ENCODE results near the gene ADARB1. TPM values are rescaled to one million over a fixed set of nuclear protein-coding genes. Genes with fewer than 3 reads are reported as not detected.

Gene ADARB1
- polyA plus RNA-seq, 4 donors: 1.1 to 8.3 (median 3.8) TPM

DNA sequence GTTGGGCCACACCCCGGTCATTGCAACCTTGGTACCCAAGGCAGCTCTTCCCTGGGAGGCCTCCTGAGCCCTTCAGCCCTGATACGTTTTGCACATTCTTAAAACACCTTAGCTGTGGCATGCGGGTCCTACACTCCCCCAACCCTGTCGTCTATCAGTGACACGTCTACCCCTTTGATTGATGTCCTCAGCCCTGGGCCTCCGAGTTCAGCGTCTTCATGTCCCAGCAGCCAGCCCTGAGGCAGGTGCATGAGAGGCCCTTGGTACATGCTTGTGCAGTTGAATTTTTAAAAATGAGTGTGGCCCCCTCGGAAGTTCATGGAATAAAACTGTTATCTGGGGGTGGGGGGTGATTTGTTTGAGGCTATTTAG, 38.9 kb upstream of the ADARB1 start:
- FAIRE-seq (no peak), DNase-seq (no peak)
- peaks cover 0 to 3% (median 0%) of the 10 kb centered on the region in 3 donors for H3K27me3 ChIP-seq (ENCODE audit: control insufficient read depth in 3 of 3, insufficient read depth in 3 of 3, low read length in 3 of 3)
- WGBS, 3 donors: 48 to 72% (median 57%) methylated on average over 8 of the region's 8 CpGs
- no peak overlapping the region for H3K27ac ChIP-seq (ENCODE audit: low read depth in 1 of 3, low read length in 2 of 3)
- H3K4me3 ChIP-seq (ENCODE audit: low read depth in 1 of 3, low read length in 3 of 3): no peak overlapping the region
- H3K36me3 ChIP-seq (ENCODE audit: control insufficient read depth in 3 of 3, insufficient read depth in 2 of 3, low read depth in 1 of 3, low read length in 3 of 3): no peaks in the 10 kb centered on the region
- peaks cover 0 to 9% of the 10 kb centered on the region in 2 donors for H3K9me3 ChIP-seq (ENCODE audit: control insufficient read depth in 2 of 2, insufficient read depth in 1 of 2, low read depth in 1 of 2, low read length in 1 of 2)
- H3K4me1 ChIP-seq (ENCODE audit: control insufficient read depth in 3 of 3, insufficient read depth in 2 of 3, low read depth in 1 of 3, low read length in 2 of 3): peaks cover 0 to 8% (median 4%) of the 10 kb centered on the region in 3 donors

DNA sequence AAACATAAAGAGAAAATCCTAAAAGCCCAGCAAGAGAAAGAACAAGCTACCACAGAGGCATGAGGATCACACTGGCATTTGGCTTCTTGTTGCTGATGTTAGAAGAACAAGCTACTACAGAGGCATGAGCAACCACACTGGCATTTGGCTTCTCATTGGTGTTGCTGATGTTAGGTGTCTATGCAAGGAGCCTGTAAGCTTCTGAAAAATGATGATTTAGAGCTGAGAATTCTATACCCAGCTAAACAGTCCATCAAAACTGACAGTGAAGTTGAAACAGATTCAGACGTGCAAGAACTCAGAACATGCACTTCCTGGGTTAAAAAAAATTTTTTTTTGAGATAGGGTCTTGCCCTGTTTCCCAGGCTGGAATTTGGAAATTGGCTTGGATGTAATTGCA, 37.8 kb upstream of the ADARB1 start:
- Histone ChIP-seq H3K4me1 (ENCODE audit: control insufficient read depth in 3 of 3, insufficient read depth in 2 of 3, low read depth in 1 of 3, low read length in 2 of 3) (peaks cover 0 to 4% (median 4%) of the 10 kb centered on the region in 3 donors), H3K27ac (ENCODE audit: low read depth in 1 of 3, low read length in 2 of 3) (no peak overlapping the region), H3K36me3 (ENCODE audit: control insufficient read depth in 3 of 3, insufficient read depth in 2 of 3, low read depth in 1 of 3, low read length in 3 of 3) (no peaks in the 10 kb centered on the region), H3K9me3 (ENCODE audit: control insufficient read depth in 2 of 2, insufficient read depth in 1 of 2, low read depth in 1 of 2, low read length in 1 of 2) (peaks cover 0 to 9% of the 10 kb centered on the region in 2 donors), H3K4me3 (ENCODE audit: low read depth in 1 of 3, low read length in 3 of 3) (no peak overlapping the region), H3K27me3 (ENCODE audit: control insufficient read depth in 3 of 3, insufficient read depth in 3 of 3, low read length in 3 of 3) (no peaks in the 10 kb centered on the region)
- DNase-seq: no peak
- no peak for FAIRE-seq
- 52 to 58% (median 54%) methylated on average over 1 of the region's 1 CpG for WGBS, 3 donors

DNA sequence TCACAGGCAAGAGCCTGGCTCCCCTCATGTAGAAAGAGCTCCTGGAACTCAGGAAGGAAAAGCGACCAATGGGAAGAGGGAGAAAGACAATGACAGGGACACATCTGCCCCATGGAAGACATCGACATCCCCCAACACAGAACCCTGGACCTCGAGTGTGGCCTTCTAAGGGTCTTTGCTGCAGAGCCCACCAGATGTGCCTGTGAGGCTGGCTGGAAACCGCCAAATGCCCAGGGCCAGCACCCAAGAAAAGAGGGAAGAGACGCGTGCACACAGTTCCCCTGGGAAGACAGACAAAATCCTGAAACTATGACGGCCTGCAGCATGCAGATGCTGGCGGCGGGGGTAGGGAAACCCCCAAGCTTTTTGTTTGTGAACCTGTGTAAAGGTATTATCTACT, 36.4 kb upstream of the ADARB1 start:
- FAIRE-seq: no peak
- WGBS, 3 donors: 81 to 85% (median 84%) methylated on average over 9 of the region's 9 CpGs
- no peak overlapping the region for H3K4me3 ChIP-seq (ENCODE audit: low read depth in 1 of 3, low read length in 3 of 3)

DNA sequence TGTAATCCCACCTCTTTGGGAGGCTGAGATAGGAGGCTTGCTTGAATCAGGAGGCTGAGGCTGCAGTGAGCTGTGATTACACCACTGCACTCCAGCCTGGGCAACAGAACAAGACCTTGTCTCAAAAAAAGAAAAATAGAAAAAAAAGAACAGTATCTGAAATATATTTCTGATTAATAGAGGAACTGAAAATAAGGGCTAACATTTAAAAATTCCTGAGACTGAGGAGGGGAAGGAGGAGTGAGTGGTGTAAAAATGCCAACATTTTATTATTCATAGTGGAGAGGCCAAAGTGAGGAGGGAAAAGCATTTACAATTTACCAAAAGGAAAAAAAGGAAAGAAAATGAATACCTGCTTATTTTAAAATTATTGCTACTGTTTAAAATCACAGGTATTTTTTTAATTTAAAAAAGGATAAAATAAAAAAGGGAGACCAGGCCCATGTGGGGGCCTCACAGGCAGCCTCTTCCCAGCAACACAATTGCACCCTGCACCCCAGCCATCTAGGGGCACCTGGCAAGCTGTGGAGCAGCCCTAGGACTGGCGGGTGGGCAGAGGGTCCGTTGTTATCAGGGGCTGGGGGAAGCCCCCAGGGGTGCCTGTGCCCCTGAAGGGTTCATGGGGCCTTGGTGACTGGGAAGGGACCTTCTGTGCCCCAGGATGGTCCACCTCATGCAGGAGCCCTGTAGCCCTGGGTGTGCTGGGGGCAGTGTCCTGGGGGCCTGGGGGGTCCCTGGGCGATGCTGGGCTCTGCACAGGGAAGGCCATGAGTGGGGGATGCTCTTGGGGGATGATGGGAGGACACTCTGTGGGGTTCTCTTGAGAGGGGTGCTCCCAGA, 34.8 kb upstream of the ADARB1 start:
- no peak overlapping the region for H3K27ac ChIP-seq (ENCODE audit: low read depth in 1 of 3, low read length in 2 of 3)
- FAIRE-seq (no peak), DNase-seq (no peak)
- WGBS, 3 donors: 49 to 74% (median 59%) methylated on average over 3 of the region's 3 CpGs
- peaks cover 0 to 9% of the 10 kb centered on the region in 2 donors for H3K9me3 ChIP-seq (ENCODE audit: control insufficient read depth in 2 of 2, insufficient read depth in 1 of 2, low read depth in 1 of 2, low read length in 1 of 2)
- no peaks in the 10 kb centered on the region for H3K36me3 ChIP-seq (ENCODE audit: control insufficient read depth in 3 of 3, insufficient read depth in 2 of 3, low read depth in 1 of 3, low read length in 3 of 3)
- no peaks in the 10 kb centered on the region for H3K4me1 ChIP-seq (ENCODE audit: control insufficient read depth in 3 of 3, insufficient read depth in 2 of 3, low read depth in 1 of 3, low read length in 2 of 3)
- H3K27me3 ChIP-seq (ENCODE audit: control insufficient read depth in 3 of 3, insufficient read depth in 3 of 3, low read length in 3 of 3): peaks cover 0 to 3% (median 0%) of the 10 kb centered on the region in 3 donors
- no peak overlapping the region for H3K4me3 ChIP-seq (ENCODE audit: low read depth in 1 of 3, low read length in 3 of 3)

More for the DNA sequence above, 36.4 kb upstream of the ADARB1 start:
- Histone ChIP-seq H3K9me3 (ENCODE audit: control insufficient read depth in 2 of 2, insufficient read depth in 1 of 2, low read depth in 1 of 2, low read length in 1 of 2) (peaks cover 0 to 9% of the 10 kb centered on the region in 2 donors), H3K27ac (ENCODE audit: low read depth in 1 of 3, low read length in 2 of 3) (no peak overlapping the region), H3K36me3 (ENCODE audit: control insufficient read depth in 3 of 3, insufficient read depth in 2 of 3, low read depth in 1 of 3, low read length in 3 of 3) (no peaks in the 10 kb centered on the region), H3K4me1 (ENCODE audit: control insufficient read depth in 3 of 3, insufficient read depth in 2 of 3, low read depth in 1 of 3, low read length in 2 of 3) (peaks cover 0 to 4% (median 4%) of the 10 kb centered on the region in 3 donors), H3K27me3 (ENCODE audit: control insufficient read depth in 3 of 3, insufficient read depth in 3 of 3, low read length in 3 of 3) (no peaks in the 10 kb centered on the region)
- DNase-seq: no peak

DNA sequence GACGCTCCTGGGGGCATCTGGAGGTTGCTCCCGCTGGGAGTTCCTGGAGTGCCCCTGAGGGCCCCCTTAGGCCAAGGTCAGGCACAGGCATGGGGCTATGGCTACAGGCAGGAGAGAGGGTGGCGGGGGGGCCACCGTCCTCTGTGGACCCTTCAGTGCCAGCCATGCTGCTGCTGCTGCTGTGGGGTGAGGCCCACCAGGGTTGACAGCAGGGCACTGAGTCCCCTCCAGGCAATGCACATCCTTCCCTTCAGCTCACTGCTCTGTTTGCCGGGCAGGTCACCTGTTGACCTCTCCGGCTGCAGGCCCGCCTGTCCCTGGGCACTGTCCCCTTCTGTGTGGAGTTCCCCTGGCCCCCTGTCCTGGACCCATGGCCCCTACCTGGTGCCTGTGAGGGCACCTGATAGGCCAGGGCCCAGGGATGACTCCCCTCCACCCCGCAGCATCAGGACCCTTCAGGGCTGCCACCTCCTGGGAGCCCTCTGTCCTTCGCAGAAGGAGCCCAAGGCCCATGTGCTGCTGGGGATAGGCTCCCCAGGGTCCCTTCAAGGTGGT, 34.1 kb upstream of the ADARB1 start:
- no peak for DNase-seq
- Histone ChIP-seq H3K27ac (ENCODE audit: low read depth in 1 of 3, low read length in 2 of 3) (no peak overlapping the region), H3K4me1 (ENCODE audit: control insufficient read depth in 3 of 3, insufficient read depth in 2 of 3, low read depth in 1 of 3, low read length in 2 of 3) (no peaks in the 10 kb centered on the region), H3K36me3 (ENCODE audit: control insufficient read depth in 3 of 3, insufficient read depth in 2 of 3, low read depth in 1 of 3, low read length in 3 of 3) (no peaks in the 10 kb centered on the region), H3K9me3 (ENCODE audit: control insufficient read depth in 2 of 2, insufficient read depth in 1 of 2, low read depth in 1 of 2, low read length in 1 of 2) (peaks cover 0 to 9% of the 10 kb centered on the region in 2 donors), H3K4me3 (ENCODE audit: low read depth in 1 of 3, low read length in 3 of 3) (no peak overlapping the region), H3K27me3 (ENCODE audit: control insufficient read depth in 3 of 3, insufficient read depth in 3 of 3, low read length in 3 of 3) (peaks cover 0 to 3% (median 0%) of the 10 kb centered on the region in 3 donors)
- WGBS, 3 donors: 72 to 87% (median 73%) methylated on average over 7 to 9 of the region's 9 CpGs
- FAIRE-seq: no peak

DNA sequence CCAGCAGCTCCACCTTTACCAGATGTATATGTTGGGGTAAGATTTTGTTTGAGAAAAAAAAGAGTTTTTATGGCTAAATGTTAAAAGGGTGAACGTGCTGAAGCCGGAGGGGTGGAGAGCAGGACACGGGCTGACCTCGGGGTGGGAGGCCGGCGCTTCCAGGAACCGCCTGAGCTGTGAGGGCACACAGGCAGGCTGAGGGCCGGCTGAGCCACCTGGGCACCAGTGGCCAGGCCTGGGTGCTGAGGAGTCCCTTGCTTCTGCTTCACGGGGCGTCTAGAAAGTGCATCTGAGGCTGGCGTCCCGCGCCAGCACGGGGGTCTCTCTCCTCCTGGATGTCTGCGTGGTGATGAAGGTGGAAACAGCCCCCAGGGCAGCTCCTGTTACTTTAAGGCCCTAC, 33.6 kb upstream of the ADARB1 start:
- DNase-seq (no peak), FAIRE-seq (no peak)
- peaks cover 0 to 3% (median 0%) of the 10 kb centered on the region in 3 donors for H3K27me3 ChIP-seq (ENCODE audit: control insufficient read depth in 3 of 3, insufficient read depth in 3 of 3, low read length in 3 of 3)
- peaks cover 0 to 9% of the 10 kb centered on the region in 2 donors for H3K9me3 ChIP-seq (ENCODE audit: control insufficient read depth in 2 of 2, insufficient read depth in 1 of 2, low read depth in 1 of 2, low read length in 1 of 2)
- no peaks in the 10 kb centered on the region for H3K36me3 ChIP-seq (ENCODE audit: control insufficient read depth in 3 of 3, insufficient read depth in 2 of 3, low read depth in 1 of 3, low read length in 3 of 3)
- no peak overlapping the region for H3K4me3 ChIP-seq (ENCODE audit: low read depth in 1 of 3, low read length in 3 of 3)
- no peak overlapping the region for H3K27ac ChIP-seq (ENCODE audit: low read depth in 1 of 3, low read length in 2 of 3)
- H3K4me1 ChIP-seq (ENCODE audit: control insufficient read depth in 3 of 3, insufficient read depth in 2 of 3, low read depth in 1 of 3, low read length in 2 of 3): no peaks in the 10 kb centered on the region
- 85 to 88% (median 86%) methylated on average over 14 to 15 of the region's 15 CpGs for WGBS, 3 donors

DNA sequence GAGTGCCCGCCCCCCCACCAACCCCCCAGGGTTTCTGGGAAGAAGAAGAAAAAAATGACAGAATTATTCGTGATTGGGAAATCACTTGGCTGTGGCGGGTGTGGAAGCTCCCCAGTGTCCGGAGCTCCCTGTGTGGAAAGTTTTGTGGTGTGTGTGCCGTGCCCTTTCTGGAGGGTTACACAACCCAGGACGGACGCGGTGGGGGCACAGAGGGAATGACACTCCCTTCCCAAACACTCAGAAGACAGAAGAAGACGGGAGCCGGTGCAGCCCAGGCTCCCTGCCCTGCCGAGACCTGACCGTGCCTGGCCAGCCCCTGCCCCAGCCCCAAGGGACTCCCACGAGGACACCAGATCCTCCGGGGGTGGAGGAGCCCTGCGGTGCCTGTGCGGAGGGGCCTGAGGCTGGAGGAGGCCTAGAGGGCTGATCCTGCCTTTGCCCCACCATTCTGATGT, 33.0 kb upstream of the ADARB1 start:
- H3K9me3 ChIP-seq (ENCODE audit: control insufficient read depth in 2 of 2, insufficient read depth in 1 of 2, low read depth in 1 of 2, low read length in 1 of 2): peaks cover 0 to 8% of the 10 kb centered on the region in 2 donors
- peaks cover 0 to 3% (median 0%) of the 10 kb centered on the region in 3 donors for H3K27me3 ChIP-seq (ENCODE audit: control insufficient read depth in 3 of 3, insufficient read depth in 3 of 3, low read length in 3 of 3)
- no peak for DNase-seq
- WGBS, 3 donors: 45 to 55% (median 51%) methylated on average over 16 of the region's 16 CpGs
- no peak overlapping the region for H3K4me3 ChIP-seq (ENCODE audit: low read depth in 1 of 3, low read length in 3 of 3)
- no peak for FAIRE-seq
- no peak overlapping the region for H3K27ac ChIP-seq (ENCODE audit: low read depth in 1 of 3, low read length in 2 of 3)
- H3K36me3 ChIP-seq (ENCODE audit: control insufficient read depth in 3 of 3, insufficient read depth in 2 of 3, low read depth in 1 of 3, low read length in 3 of 3): no peaks in the 10 kb centered on the region
- H3K4me1 ChIP-seq (ENCODE audit: control insufficient read depth in 3 of 3, insufficient read depth in 2 of 3, low read depth in 1 of 3, low read length in 2 of 3): no peaks in the 10 kb centered on the region

DNA sequence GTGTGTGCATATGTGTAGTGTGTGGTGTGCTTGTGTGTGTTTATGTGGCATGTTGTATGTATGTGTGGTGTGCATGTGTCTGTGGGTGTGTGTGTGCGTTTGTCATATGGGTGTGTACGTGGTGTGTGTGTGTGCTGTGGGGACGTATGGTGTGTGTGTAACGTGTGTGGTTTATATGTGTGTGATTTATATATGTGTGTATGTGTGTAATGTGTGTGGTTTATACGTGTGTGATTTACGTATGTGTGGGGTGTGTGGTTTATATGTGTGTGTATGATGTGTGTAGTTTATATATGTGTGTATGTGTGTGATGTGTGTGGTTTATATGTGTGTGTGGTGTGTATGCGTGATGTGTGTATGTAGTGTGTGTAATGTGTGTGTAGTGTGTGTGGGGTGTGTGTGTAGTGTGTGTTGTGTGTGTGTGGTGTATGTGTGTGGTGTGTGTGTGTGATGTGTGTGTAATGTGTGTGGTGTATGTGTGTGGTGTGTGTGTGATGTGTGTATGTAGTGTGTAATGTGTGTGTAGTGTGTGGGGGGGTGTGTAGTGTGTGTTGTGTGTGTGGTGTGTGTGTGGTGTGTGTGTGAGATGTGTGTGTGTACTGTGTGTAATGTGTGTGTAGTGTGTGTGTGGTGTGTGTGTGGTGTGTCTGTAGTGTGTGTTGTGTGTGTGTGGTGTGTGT, 32.3 kb upstream of the ADARB1 start:
- H3K4me3 ChIP-seq (ENCODE audit: low read depth in 1 of 3, low read length in 3 of 3): no peak overlapping the region
- no peaks in the 10 kb centered on the region for H3K36me3 ChIP-seq (ENCODE audit: control insufficient read depth in 3 of 3, insufficient read depth in 2 of 3, low read depth in 1 of 3, low read length in 3 of 3)
- WGBS, 3 donors: 78 to 85% (median 83%) methylated on average over 7 of the region's 7 CpGs
- no peaks in the 10 kb centered on the region for H3K4me1 ChIP-seq (ENCODE audit: control insufficient read depth in 3 of 3, insufficient read depth in 2 of 3, low read depth in 1 of 3, low read length in 2 of 3)
- H3K27ac ChIP-seq (ENCODE audit: low read depth in 1 of 3, low read length in 2 of 3): no peak overlapping the region
- peaks cover 0 to 3% (median 0%) of the 10 kb centered on the region in 3 donors for H3K27me3 ChIP-seq (ENCODE audit: control insufficient read depth in 3 of 3, insufficient read depth in 3 of 3, low read length in 3 of 3)
- FAIRE-seq: no peak
- peaks cover 0 to 5% of the 10 kb centered on the region in 2 donors for H3K9me3 ChIP-seq (ENCODE audit: control insufficient read depth in 2 of 2, insufficient read depth in 1 of 2, low read depth in 1 of 2, low read length in 1 of 2)
- no peak for DNase-seq
